Suprapubic skin (tissue), 4 donors: ENCODE measurements around the gene CTNND1. TPM values are rescaled to one million over a fixed set of nuclear protein-coding genes. Genes with fewer than 3 reads are reported as not detected.

Source experiments
- DNase-seq, 2 donors: peaks; one replicate each; pipeline ENCODE4 v3.0.0-alpha.2; 2019; ENCODE audit warnings: low spot score in 2 of 2
- H3K27ac ChIP-seq: fragments of 200-600 bp; sonication (generic); one replicate; pipeline ENCODE4 v1.5.1; 2019
- H3K27me3 ChIP-seq: fragments of 200-600 bp; sonication (generic); one replicate; pipeline ENCODE4 v1.5.1; 2019
- H3K36me3 ChIP-seq: fragments of 200-600 bp; sonication (generic); one replicate; pipeline ENCODE4 v1.5.1; 2019
- H3K4me1 ChIP-seq: fragments of 200-600 bp; sonication (generic); one replicate; pipeline ENCODE4 v1.5.1; 2019
- H3K4me3 ChIP-seq: fragments of 200-600 bp; sonication (generic); one replicate; pipeline ENCODE4 v1.5.1; 2019; ENCODE audit warnings: mild to moderate bottlenecking
- H3K9me3 ChIP-seq: fragments of 200-600 bp; sonication (generic); one replicate; pipeline ENCODE4 v1.5.1; 2019
- EP300 ChIP-seq: sonication (generic); formaldehyde crosslinking; IDR thresholded peaks from one replicate; pipeline ENCODE4 v1.6.1; 2017; ENCODE audit warnings: antibody characterized with exemption
- POLR2A ChIP-seq, 2 donors: fragments of 450-650 bp; IDR thresholded peaks; one replicate each; pipeline ENCODE4 v1.6.1; 2017; ENCODE audit warnings: antibody characterized with exemption in 2 of 2, mild to moderate bottlenecking in 2 of 2, moderate library complexity in 2 of 2
- POLR2AphosphoS5 ChIP-seq, 3 donors: sonication (generic); formaldehyde crosslinking; IDR thresholded peaks; one replicate each; pipeline ENCODE4 v1.6.1; 2017; ENCODE audit warnings: antibody characterized with exemption in 3 of 3
- WGBS: methylation state at CpG from one replicate; pipeline ENCODE4 v1.1.5; 2018; 5-methylcytosine and 5-hydroxymethylcytosine counted together
- total RNA-seq, 4 donors: library from RNA; depleted of rRNA; stranded (reverse); fragments of >200 nt; gene quantifications; one replicate each; pipeline ENCODE4 v1.1.0, GENCODE V29; 2016
- TF ChIP-seq, protein P1 (sequence below), 2 donors: fragments of 200-600 bp in 1 of 2; fragments of 450-650 bp in 1 of 2; sonication (generic) in 1 of 2; IDR thresholded peaks; one replicate each; pipeline ENCODE4 v1.5.1; 2016 to 2019; ENCODE audit warnings: antibody characterized with exemption in 2 of 2, mild to moderate bottlenecking in 1 of 2, moderate library complexity in 1 of 2

Gene CTNND1
- total RNA-seq, 4 donors from 2014 or later: 216 to 336 (median 223) TPM

DNA sequence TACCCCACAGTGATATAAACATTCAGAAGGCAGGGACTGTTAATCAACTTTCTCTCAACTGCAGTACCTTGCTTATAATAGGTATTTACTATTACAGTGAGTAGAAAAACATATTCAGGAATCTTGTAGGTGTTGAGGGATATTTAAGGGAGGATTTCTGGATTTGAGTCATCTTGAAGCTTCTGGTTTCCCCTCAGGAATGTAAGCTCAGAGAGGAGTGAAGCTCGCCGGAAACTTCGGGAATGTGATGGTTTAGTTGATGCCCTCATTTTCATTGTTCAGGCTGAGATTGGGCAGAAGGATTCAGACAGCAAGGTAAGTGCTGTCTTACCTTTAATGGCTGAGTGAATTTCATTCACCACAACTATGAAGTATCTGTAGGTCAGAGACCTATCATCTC is 42.9 kb downstream of the CTNND1 start:
- Histone ChIP-seq H3K36me3 (peaks cover 80% of the 10 kb centered on the region), H3K4me3 (no peak overlapping the region), H3K9me3 (no peaks in the 10 kb centered on the region), H3K27me3 (no peaks in the 10 kb centered on the region), H3K4me1 (peaks cover 26% of the 10 kb centered on the region), H3K27ac (no peak overlapping the region)
- no peak for DNase-seq
- WGBS: 94% methylated on average over 3 of the region's 3 CpGs
- TF ChIP-seq POLR2AphosphoS5 (IDR thresholded peaks at IDR 0.05) (no peak), EP300 (no peak), POLR2A (IDR thresholded peaks at IDR 0.05) (no peak)
- TF ChIP-seq, protein P1, sequence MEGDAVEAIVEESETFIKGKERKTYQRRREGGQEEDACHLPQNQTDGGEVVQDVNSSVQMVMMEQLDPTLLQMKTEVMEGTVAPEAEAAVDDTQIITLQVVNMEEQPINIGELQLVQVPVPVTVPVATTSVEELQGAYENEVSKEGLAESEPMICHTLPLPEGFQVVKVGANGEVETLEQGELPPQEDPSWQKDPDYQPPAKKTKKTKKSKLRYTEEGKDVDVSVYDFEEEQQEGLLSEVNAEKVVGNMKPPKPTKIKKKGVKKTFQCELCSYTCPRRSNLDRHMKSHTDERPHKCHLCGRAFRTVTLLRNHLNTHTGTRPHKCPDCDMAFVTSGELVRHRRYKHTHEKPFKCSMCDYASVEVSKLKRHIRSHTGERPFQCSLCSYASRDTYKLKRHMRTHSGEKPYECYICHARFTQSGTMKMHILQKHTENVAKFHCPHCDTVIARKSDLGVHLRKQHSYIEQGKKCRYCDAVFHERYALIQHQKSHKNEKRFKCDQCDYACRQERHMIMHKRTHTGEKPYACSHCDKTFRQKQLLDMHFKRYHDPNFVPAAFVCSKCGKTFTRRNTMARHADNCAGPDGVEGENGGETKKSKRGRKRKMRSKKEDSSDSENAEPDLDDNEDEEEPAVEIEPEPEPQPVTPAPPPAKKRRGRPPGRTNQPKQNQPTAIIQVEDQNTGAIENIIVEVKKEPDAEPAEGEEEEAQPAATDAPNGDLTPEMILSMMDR (IDR thresholded peaks at IDR 0.05): no peak

DNA sequence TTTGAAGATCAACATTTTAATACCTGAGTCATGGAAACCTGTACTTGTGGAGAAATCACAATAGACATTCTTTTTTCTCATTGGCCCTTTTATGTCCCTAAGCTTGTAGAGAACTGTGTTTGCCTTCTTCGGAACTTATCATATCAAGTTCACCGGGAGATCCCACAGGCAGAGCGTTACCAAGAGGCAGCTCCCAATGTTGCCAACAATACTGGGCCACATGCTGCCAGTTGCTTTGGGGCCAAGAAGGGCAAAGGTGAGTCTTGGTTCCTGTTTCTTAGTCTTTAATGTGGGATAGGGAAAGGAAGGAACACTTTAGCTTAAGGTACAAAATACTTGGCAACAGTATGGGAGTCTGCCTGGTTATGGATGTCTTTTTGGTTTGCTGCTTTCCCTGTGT is 44.2 kb downstream of the CTNND1 start:
- Histone ChIP-seq H3K4me3 (no peak overlapping the region), H3K36me3 (peaks cover 93% of the 10 kb centered on the region), H3K27me3 (no peaks in the 10 kb centered on the region), H3K4me1 (peaks cover 13% of the 10 kb centered on the region), H3K9me3 (no peaks in the 10 kb centered on the region), H3K27ac (no peak overlapping the region)
- TF ChIP-seq EP300 (no peak), POLR2A (IDR thresholded peaks at IDR 0.05) (no peak), POLR2AphosphoS5 (IDR thresholded peaks at IDR 0.05) (no peak)
- TF ChIP-seq, protein P1 (IDR thresholded peaks at IDR 0.05): no peak
- no peak for DNase-seq
- 56% methylated on average over 3 of the region's 3 CpGs for WGBS

DNA sequence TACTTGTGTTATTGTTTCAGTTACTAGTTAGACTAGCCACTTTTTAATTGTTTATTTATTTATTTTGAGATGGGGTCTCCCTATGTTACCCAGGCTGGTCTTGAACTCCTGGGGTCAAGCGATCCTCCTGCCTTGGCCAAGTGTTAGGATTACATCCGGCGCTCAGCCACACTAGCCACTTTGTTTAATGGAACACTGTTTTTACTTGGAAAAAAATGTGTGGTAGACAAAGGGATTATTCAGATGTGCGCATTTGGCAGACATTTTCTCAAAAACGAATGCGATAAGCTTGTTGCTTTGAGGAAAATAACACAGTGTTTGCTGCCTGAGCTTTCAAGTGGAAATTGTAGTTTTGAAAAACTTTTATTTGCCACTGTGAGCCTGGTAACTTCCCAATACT is 51.0 kb downstream of the CTNND1 start:
- DNase-seq: no peak
- 85% methylated on average over 6 of the region's 6 CpGs for WGBS
- Histone ChIP-seq H3K27me3 (no peaks in the 10 kb centered on the region), H3K27ac (no peak overlapping the region), H3K9me3 (no peaks in the 10 kb centered on the region), H3K4me1 (no peaks in the 10 kb centered on the region), H3K4me3 (no peak overlapping the region), H3K36me3 (peaks cover 100% of the 10 kb centered on the region)
- TF ChIP-seq EP300 (no peak), POLR2AphosphoS5 (IDR thresholded peaks at IDR 0.05) (no peak), POLR2A (IDR thresholded peaks at IDR 0.05) (no peak)
- TF ChIP-seq, protein P1 (IDR thresholded peaks at IDR 0.05): no peak

DNA sequence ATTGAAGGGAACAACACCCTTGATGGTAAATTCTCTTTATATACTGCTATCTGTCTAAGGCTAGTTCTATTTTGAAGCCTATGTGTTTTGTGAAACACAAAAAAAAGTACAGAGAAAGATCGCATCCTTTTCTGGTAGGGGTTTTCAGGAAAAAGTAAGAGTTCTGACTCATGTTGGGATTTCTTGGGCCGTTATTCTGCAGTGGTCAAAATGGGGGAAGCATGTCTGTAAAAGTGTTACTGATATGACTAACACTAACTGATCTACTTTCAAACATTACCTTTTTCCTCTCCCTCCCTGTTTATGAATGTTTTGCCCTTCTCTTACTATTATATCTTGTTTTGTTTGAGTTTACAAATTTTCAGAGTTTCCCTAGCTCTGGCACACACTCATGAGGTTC is 53.9 kb downstream of the CTNND1 start:
- no peak overlapping the region for H3K27ac ChIP-seq
- no peaks in the 10 kb centered on the region for H3K4me1 ChIP-seq
- no peaks in the 10 kb centered on the region for H3K27me3 ChIP-seq
- DNase-seq: no peak
- no peak overlapping the region for H3K4me3 ChIP-seq
- TF ChIP-seq EP300 (no peak), POLR2AphosphoS5 (IDR thresholded peaks at IDR 0.05) (no peak), POLR2A (IDR thresholded peaks at IDR 0.05) (no peak)
- TF ChIP-seq, protein P1 (IDR thresholded peaks at IDR 0.05): no peak
- 75% methylated on average over 2 of the region's 2 CpGs for WGBS
- no peaks in the 10 kb centered on the region for H3K9me3 ChIP-seq
- peaks cover 84% of the 10 kb centered on the region for H3K36me3 ChIP-seq

DNA sequence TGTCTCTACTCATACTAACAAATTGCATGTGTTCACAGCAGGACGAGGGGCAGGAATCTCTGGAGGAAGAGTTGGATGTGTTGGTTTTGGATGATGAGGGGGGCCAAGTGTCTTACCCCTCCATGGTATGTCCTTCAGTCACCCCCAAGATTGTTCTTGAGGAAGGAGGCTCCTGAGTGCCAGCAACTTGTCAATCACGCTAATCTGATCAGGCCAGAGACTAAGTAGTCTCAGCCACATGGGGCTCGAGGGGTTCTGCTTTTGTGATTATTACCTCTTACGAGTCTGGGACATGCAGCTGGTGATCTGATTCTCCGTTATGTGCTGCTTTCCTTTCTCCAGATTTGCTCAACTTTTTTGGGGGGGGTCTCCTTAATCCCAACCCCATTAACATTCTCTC is 54.3 kb downstream of the CTNND1 start:
- no peak for DNase-seq
- TF ChIP-seq EP300 (no peak), POLR2A (IDR thresholded peaks at IDR 0.05) (no peak), POLR2AphosphoS5 (IDR thresholded peaks at IDR 0.05) (no peak)
- TF ChIP-seq, protein P1 (IDR thresholded peaks at IDR 0.05): no peak
- H3K9me3 ChIP-seq: no peaks in the 10 kb centered on the region
- whole genome bisulfite sequencing: 83% methylated on average over 5 of the region's 5 CpGs
- H3K27me3 ChIP-seq: no peaks in the 10 kb centered on the region
- no peak overlapping the region for H3K4me3 ChIP-seq
- no peak overlapping the region for H3K27ac ChIP-seq
- H3K4me1 ChIP-seq: no peaks in the 10 kb centered on the region
- peaks cover 83% of the 10 kb centered on the region for H3K36me3 ChIP-seq
